Ureter (tissue), 1 donor: ENCODE measurements around the gene THSD8. TPM values are rescaled to one million over a fixed set of nuclear protein-coding genes. Genes with fewer than 3 reads are reported as not detected.
"Not testable (repeated sequence)": the region's sequence is repeated elsewhere in the genome, so short reads cannot be mapped to it uniquely, and the experiment has no call there.

Source experiments
- DNase-seq: peaks from one replicate; pipeline ENCODE4 v3.0.0-alpha.2; 2020; ENCODE audit warnings: low spot score
- total RNA-seq: library from RNA; stranded (reverse); gene quantifications from one replicate; pipeline ENCODE4 v1.2.4, GENCODE V29; 2023
- donor health status: DM: yes; HTN: yes; CAD: no.

The THSD8 gene
- total RNA-seq, 1 donor from 2014 or later: 4.4 TPM

- no peak for DNase-seq
Observed at GRCh38 chr19:12825254-12826131, 23.6 kb downstream of the THSD8 start.

- DNase-seq: no peak
Observed at GRCh38 chr19:12828494-12828893, 26.6 kb downstream of the THSD8 start.

GRCh38 chr19:12833418-12833737 is 31.5 kb downstream of the THSD8 start:
- no peak for DNase-seq

GRCh38 chr19:12833738-12834565 is 32.1 kb downstream of the THSD8 start:
- DNase-seq: no peak

- no peak for DNase-seq
Observed at GRCh38 chr19:12834566-12834943, 32.7 kb downstream of the THSD8 start, which contains the start of gene RTBDN. Gene RTBDN, minus strand, starts transcription at chr19:12834579. Its CDS starts 4,600 bp downstream, at chr19:12829979.

GRCh38 chr19:12834976-12835757 is 33.3 kb downstream of the THSD8 start:
- no peak for DNase-seq

- DNase-seq: no peak
Observed at GRCh38 chr19:12836529-12836863, 34.6 kb downstream of the THSD8 start.

GRCh38 chr19:12837225-12837624 is 35.4 kb downstream of the THSD8 start:
- DNase-seq: no peak

- DNase-seq: no peak
Observed at GRCh38 chr19:12838182-12838885, 36.5 kb downstream of the THSD8 start, which contains the start of gene MAST1. Gene MAST1, plus strand, starts transcription at chr19:12838515. Its CDS starts 58 bp downstream, at chr19:12838573.

GRCh38 chr19:12838886-12839756 is 37.3 kb downstream of the THSD8 start:
- DNase-seq: no peak

GRCh38 chr19:12840091-12841079 is 38.5 kb downstream of the THSD8 start:
- peak; percentile 69 for DNase-seq

- no peak for DNase-seq
Observed at GRCh38 chr19:12841094-12841493, 39.2 kb downstream of the THSD8 start.

GRCh38 chr19:12842511-12842910 is 40.6 kb downstream of the THSD8 start:
- no peak for DNase-seq

GRCh38 chr19:12843328-12843727 is 41.5 kb downstream of the THSD8 start:
- DNase-seq: no peak

GRCh38 chr19:12843999-12844732 is 42.3 kb downstream of the THSD8 start:
- DNase-seq: no peak

- not testable (repeated sequence) for DNase-seq
Observed at GRCh38 chr19:12846613-12847012, 44.7 kb downstream of the THSD8 start.

- peak; percentile 86 for DNase-seq
Observed at GRCh38 chr19:12847159-12848139, 45.6 kb downstream of the THSD8 start.
